NCI-H128 (cell line): ENCODE measurements around the gene AHSP.
"Not testable (repeated sequence)": the region's sequence is repeated elsewhere in the genome, so short reads cannot be mapped to it uniquely, and the experiment has no call there.

Source experiments
- DNase-seq: peaks from one replicate; lab custom pipeline; 2025; ENCODE audit not compliant: unreplicated experiment; lab: John Stamatoyannopoulos, UW

Gene AHSP

GRCh38 chr16:31529937-31530312 is 2.2 kb downstream of the AHSP start:
- DNase-seq: no peak

GRCh38 chr16:31530405-31530804 is 2.7 kb downstream of the AHSP start:
- DNase-seq: no peak

- DNase-seq: no peak
Measured at GRCh38 chr16:31531096-31531495, 3.4 kb downstream of the AHSP start.

- no peak for DNase-seq
Measured at GRCh38 chr16:31532120-31532519, 4.4 kb downstream of the AHSP start.

GRCh38 chr16:31532896-31533295 is 5.2 kb downstream of the AHSP start:
- no peak for DNase-seq

- DNase-seq: no peak
Measured at GRCh38 chr16:31535737-31536136, 8.0 kb downstream of the AHSP start.

GRCh38 chr16:31536804-31537361 is 9.2 kb downstream of the AHSP start:
- DNase-seq: no peak

- no peak for DNase-seq
Measured at GRCh38 chr16:31537362-31538242, 9.9 kb downstream of the AHSP start.

GRCh38 chr16:31538243-31538598 is 10.5 kb downstream of the AHSP start:
- DNase-seq: not testable (repeated sequence)

GRCh38 chr16:31539762-31540161 is 12.1 kb downstream of the AHSP start:
- not testable (repeated sequence) for DNase-seq

GRCh38 chr16:31542763-31543162 is 15.1 kb downstream of the AHSP start:
- DNase-seq: no peak

- DNase-seq: no peak
Measured at GRCh38 chr16:31561426-31562233, 33.9 kb downstream of the AHSP start.

- DNase-seq: no peak
Measured at GRCh38 chr16:31568577-31569359, 41.1 kb downstream of the AHSP start.

GRCh38 chr16:31569360-31569717 is 41.6 kb downstream of the AHSP start:
- no peak for DNase-seq

GRCh38 chr16:31572821-31573220 is 45.1 kb downstream of the AHSP start:
- no peak for DNase-seq

GRCh38 chr16:31574159-31574558 is 46.5 kb downstream of the AHSP start:
- not testable (repeated sequence) for DNase-seq

GRCh38 chr16:31577411-31577810 is 49.7 kb downstream of the AHSP start:
- no peak for DNase-seq
